Body of pancreas (tissue), 4 donors: ENCODE results near the gene ADM2. TPM values are rescaled to one million over a fixed set of nuclear protein-coding genes. Genes with fewer than 3 reads are reported as not detected.

ENCODE experiments used
- ATAC-seq: fragments of 150-250 bp; one replicate; pipeline ENCODE4 v1.9.1; 2016
- DNase-seq, 4 donors: peaks; one replicate each; pipeline ENCODE4 v3.0.0-alpha.2; 2019
- H3K27ac ChIP-seq, 4 donors: fragments of 200-600 bp; sonication (generic); 1 replicate in 3 of 4; 2 replicates in 1 of 4; pipeline versions ENCODE4 v1.5.1 to v1.6.1; 2016 to 2019; ENCODE audit warnings: mild to moderate bottlenecking in 1 of 4, mixed read lengths in 1 of 4, moderate library complexity in 1 of 4
- H3K27me3 ChIP-seq, 2 donors: fragments of 200-600 bp; sonication (generic); one replicate each; pipeline ENCODE4 v1.6.0; 2016; ENCODE audit warnings: mild to moderate bottlenecking in 1 of 2
- H3K36me3 ChIP-seq, 2 donors: fragments of 200-600 bp; sonication (generic); replicated peaks in 1 of 2; 2 replicates each; pipeline ENCODE4 v1.5.1; 2016; ENCODE audit warnings: low read depth in 2 of 2; ENCODE audit not compliant: insufficient read depth in 1 of 2
- H3K4me1 ChIP-seq: fragments of 200-600 bp; sonication (generic); one replicate; pipeline ENCODE4 v1.6.0; 2016
- H3K4me3 ChIP-seq, 2 donors: fragments of 200-600 bp; sonication (generic); 1 replicate in 1 of 2; 2 replicates in 1 of 2; pipeline ENCODE4 v1.5.1; 2016 to 2019
- H3K9me3 ChIP-seq, 3 donors: fragments of 200-600 bp; sonication (generic); 1 replicate in 2 of 3; 2 replicates in 1 of 3; pipeline ENCODE4 v1.5.1; 2016
- POLR2A ChIP-seq, 3 donors: fragments of 450-650 bp; IDR thresholded peaks; one replicate each; pipeline ENCODE4 v1.6.1; 2016; ENCODE audit warnings: antibody characterized with exemption in 3 of 3, mild to moderate bottlenecking in 2 of 3
- WGBS, 2 donors: methylation state at CpG; one replicate each; pipeline ENCODE4 v1.1.5; 2017; 5-methylcytosine and 5-hydroxymethylcytosine counted together
- intact Hi-C: fragments of 100-400 bp; cut with DNase I; formaldehyde crosslinking; loops from one replicate; pipeline ENCODE4 v1.15.1; 2023
- total RNA-seq, 2 donors: library from RNA; depleted of rRNA; stranded (reverse); fragments of >200 nt; gene quantifications; one replicate each; pipeline ENCODE4 v1.1.0, GENCODE V29; 2016
- TF ChIP-seq, protein P1 (sequence below), 7 experiments: fragments of 450-650 bp in 4 of 7; fragments of 200-600 bp in 3 of 7; sonication (generic) in 3 of 7; IDR thresholded peaks; one replicate each; pipeline ENCODE4 v1.5.1; 2016 to 2019; ENCODE audit warnings: antibody characterized with exemption in 7 of 7

ADM2 gene
- total RNA-seq, 2 donors from 2014 or later: 7.3 to 8.2 TPM

DNA sequence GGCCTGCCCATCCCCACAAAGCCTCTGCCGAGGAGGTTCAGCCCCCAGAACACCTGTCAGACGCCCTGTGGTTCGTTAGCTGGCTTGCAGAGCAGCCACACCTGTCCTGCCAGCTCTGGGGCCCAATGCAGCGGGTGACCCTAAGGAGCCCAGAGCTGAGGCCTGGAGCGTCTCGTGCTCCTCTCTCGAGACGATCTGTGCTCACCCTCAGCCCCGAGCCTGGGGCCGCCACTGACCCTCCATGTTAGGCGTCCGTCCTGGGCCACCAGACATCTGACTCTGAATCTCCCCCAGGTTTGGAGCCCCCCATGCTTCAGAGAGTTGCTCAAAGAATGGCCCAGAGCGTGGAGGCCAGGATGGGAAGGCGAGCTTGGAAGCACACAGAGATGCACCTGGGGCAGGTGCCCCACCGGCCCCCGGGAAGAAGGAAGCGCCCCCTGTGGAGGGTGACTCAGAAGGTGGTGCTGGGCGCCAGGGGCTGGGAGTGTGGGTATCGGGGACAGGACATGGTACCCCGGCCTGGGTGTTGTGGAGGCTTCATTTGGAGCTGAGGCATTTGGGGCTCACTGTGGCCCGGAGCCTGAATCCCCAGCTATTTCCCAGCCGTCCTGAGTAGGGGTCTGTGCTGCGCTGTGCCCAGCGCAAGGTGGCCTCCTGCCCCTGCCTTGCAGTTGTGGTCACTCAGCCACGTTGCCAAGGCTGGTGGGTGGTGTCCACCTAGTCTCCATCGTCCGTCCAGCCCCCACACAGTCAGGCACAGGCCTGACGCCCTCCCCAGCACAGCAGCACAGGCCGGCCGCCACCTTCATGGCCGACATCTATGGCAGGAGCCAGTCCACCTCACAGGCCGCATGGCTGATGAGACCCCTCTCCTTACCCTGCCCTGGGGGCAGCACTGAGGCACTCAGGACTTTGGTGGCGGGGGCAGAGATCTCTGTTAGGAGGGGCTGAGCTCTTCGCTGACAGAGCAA, 42.8 kb upstream of the ADM2 start:
- DNase-seq (peak in 1 of 4 donors; percentile 10), ATAC-seq (no peak)
- H3K4me3 ChIP-seq: no peak overlapping the region
- TF ChIP-seq, protein P1, sequence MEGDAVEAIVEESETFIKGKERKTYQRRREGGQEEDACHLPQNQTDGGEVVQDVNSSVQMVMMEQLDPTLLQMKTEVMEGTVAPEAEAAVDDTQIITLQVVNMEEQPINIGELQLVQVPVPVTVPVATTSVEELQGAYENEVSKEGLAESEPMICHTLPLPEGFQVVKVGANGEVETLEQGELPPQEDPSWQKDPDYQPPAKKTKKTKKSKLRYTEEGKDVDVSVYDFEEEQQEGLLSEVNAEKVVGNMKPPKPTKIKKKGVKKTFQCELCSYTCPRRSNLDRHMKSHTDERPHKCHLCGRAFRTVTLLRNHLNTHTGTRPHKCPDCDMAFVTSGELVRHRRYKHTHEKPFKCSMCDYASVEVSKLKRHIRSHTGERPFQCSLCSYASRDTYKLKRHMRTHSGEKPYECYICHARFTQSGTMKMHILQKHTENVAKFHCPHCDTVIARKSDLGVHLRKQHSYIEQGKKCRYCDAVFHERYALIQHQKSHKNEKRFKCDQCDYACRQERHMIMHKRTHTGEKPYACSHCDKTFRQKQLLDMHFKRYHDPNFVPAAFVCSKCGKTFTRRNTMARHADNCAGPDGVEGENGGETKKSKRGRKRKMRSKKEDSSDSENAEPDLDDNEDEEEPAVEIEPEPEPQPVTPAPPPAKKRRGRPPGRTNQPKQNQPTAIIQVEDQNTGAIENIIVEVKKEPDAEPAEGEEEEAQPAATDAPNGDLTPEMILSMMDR (IDR thresholded peaks at IDR 0.05): no peak
- no peak for TF ChIP-seq POLR2A (IDR thresholded peaks at IDR 0.05)
- peaks cover 0 to 18% of the 10 kb centered on the region in 2 donors for H3K36me3 ChIP-seq
- no peaks in the 10 kb centered on the region for H3K9me3 ChIP-seq
- WGBS, 2 donors: 85% methylated on average over 17 to 34 of the region's 34 CpGs
- no peaks in the 10 kb centered on the region for H3K4me1 ChIP-seq
- intact Hi-C loops: no loop called here
- H3K27me3 ChIP-seq: no peaks in the 10 kb centered on the region
- no peak overlapping the region for H3K27ac ChIP-seq

DNA sequence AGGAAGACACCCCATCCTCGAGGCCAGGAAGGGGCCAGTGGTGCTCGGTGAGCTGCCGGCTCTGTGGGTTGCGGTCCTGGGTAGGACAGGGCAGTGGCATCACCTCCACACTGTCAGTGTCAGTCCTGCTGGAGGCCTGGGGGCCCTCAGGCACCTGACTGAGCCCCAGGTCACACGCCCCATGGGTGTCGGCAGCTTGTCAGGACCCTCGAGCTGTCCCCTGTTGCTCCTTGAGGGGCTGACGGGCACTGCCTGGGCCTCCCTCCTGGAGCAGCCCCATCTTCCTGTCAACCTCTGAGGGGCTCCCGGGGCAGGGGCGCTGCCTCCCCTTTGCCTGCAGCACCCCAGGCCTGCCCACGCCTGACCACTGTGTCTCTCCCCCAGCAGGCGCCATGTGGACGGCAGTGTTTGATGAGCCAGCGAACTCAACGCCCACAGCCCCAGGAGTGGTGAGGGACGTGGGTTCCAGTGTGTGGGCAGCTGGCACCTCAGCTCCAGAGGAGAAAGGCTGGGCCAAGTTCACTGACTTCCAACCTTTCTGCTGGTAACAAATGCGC, 42.0 kb upstream of the ADM2 start:
- WGBS, 2 donors: 85 to 93% methylated on average over 3 to 17 of the region's 17 CpGs
- intact Hi-C loops: no loop called here
- H3K9me3 ChIP-seq: no peaks in the 10 kb centered on the region
- TF ChIP-seq, protein P1 (IDR thresholded peaks at IDR 0.05): no peak
- no peak for TF ChIP-seq POLR2A (IDR thresholded peaks at IDR 0.05)
- H3K4me3 ChIP-seq: no peak overlapping the region
- DNase-seq (peak in 1 of 4 donors; percentile 7), ATAC-seq (no peak)
- no peaks in the 10 kb centered on the region for H3K4me1 ChIP-seq
- H3K27ac ChIP-seq: no peak overlapping the region
- H3K36me3 ChIP-seq: peaks cover 0 to 18% of the 10 kb centered on the region in 2 donors
- H3K27me3 ChIP-seq: no peaks in the 10 kb centered on the region

DNA sequence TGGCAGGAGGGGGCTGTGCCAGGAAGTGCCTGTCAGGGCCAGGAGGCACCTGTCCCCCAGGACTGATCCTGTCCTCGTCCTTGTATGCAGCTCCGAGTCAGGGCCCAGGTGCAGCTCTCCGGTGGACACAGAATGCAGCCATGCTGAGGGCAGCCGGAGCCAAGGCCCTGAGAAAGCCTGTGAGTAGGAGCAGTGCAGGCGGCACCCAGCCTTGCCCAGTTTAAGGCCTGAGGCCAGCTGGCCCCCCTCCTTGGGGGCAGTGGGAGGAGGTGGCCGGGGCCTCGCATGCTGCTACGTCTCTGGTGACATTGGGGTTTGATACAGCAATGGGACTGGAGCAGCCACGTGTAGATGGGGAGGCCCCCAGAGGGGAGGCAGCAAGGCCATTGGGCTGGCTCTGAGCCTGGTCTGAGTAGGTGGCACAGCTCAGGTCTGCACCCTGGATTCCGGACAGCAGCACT, 41.4 kb upstream of the ADM2 start:
- no peak for ATAC-seq
- Histone ChIP-seq H3K27me3 (no peaks in the 10 kb centered on the region), H3K36me3 (peaks cover 0 to 18% of the 10 kb centered on the region in 2 donors), H3K4me3 (no peak overlapping the region), H3K27ac (no peak overlapping the region), H3K9me3 (no peaks in the 10 kb centered on the region), H3K4me1 (no peaks in the 10 kb centered on the region)
- TF ChIP-seq, protein P1 (IDR thresholded peaks at IDR 0.05): no peak
- no peak for TF ChIP-seq POLR2A (IDR thresholded peaks at IDR 0.05)
- intact Hi-C loops: no loop called here
- WGBS, 2 donors: 52 to 77% methylated on average over 4 to 10 of the region's 10 CpGs
- peak in 1 of 4 donors; percentile 11 for DNase-seq

DNA sequence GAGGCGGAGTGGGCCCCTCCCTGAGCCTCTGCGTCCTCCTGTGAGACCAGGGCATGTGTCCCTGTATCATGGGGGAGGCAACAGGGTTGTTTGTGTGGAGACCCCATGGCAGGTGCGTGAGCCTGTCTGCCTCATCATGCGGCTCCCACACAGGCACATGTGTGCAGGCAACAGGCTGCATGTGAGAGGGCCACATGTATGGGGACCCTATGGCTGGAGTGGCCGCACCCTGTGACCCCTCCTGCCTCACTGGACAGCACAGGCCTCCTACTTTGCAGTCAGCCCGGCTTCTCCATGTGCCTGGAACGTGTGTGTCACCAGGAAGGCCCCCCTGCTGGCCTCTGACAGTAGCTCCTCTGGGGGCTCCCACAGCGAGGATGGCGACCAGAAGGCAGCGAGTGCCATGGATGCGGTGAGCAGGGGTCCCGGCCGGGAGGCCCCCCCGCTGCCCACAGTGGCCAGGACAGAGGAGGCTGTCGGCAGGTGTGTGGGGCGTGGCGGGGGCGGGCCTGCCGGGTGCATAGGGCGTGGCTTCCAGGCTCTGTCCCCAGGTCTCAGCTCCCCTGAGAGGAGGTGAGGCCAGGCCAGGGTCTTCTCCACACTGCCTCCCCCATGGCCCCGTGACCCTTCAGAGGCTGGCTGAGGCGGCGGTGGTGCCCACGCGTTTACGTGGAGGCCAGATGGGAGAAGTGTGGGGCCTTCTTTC, 40.6 kb upstream of the ADM2 start:
- intact Hi-C loops: no loop called here
- Histone ChIP-seq H3K36me3 (peaks cover 0 to 14% of the 10 kb centered on the region in 2 donors), H3K27me3 (no peaks in the 10 kb centered on the region), H3K4me3 (no peak overlapping the region), H3K27ac (no peak overlapping the region), H3K4me1 (no peaks in the 10 kb centered on the region), H3K9me3 (no peaks in the 10 kb centered on the region)
- ATAC-seq (no peak), DNase-seq (peak in 2 of 4 donors; percentile 14 to 15)
- WGBS, 2 donors: 84 to 91% methylated on average over 17 to 22 of the region's 26 CpGs
- no peak for TF ChIP-seq POLR2A (IDR thresholded peaks at IDR 0.05)
- TF ChIP-seq, protein P1 (IDR thresholded peaks at IDR 0.05): no peak
